C1 segment of cervical spinal cord (tissue), 14 donors: ENCODE data around the gene DCDC2C.

Experiments
- DNase-seq, 14 donors: peaks; one replicate each; lab custom pipeline; 2025; lab: John Stamatoyannopoulos, UW

DCDC2C gene

GRCh38 chr2:3672861-3673678 is 30.3 kb upstream of the DCDC2C start:
- DNase-seq: no peak

GRCh38 chr2:3674066-3674845 is 29.1 kb upstream of the DCDC2C start:
- no peak for DNase-seq

GRCh38 chr2:3675687-3676086 is 27.7 kb upstream of the DCDC2C start:
- no peak for DNase-seq

- no peak for DNase-seq
Measured at GRCh38 chr2:3677436-3677835, 25.9 kb upstream of the DCDC2C start.

DNA sequence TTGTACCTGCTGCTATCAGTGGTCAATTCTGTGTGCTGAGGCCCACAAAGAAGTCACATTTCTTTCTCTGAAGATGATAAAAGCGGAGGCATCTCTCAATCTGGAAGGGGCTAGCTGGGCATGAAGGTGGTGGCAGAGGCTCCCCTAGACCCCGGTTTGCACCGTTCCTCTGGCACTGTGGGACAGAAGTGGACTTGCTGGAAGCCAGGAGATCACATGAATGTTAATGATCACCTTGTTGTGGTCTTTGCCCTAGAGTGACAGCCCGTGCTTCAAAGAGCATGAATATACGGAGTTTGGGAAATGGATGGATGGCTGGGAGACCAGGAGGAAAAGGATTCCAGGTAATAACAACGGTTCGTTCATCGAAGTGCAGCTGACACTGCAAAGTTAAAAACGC is 25.2 kb upstream of the DCDC2C start:
- no peak for DNase-seq

DNA sequence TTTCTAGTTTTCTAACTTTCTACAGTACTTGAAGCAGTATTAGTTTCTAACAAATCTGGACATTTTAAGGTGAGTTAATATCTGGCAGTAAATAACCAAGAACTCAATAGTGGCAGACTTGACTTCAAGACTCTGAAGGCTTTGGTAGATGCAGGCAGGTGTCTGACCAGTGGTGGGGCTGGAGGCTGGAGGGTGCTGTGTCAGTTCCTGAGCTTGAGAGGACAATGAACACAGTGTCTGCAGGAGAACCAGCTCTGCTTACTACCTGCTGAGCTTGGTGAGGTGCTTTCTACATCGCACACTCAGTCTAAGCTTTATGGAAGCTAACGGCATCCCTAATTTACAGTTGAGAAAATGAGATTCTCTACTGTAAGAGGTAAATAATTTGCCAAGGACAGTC is 24.2 kb upstream of the DCDC2C start:
- no peak for DNase-seq

GRCh38 chr2:3679616-3680393 is 23.6 kb upstream of the DCDC2C start:
- DNase-seq: no peak

GRCh38 chr2:3680548-3681345 is 22.6 kb upstream of the DCDC2C start:
- DNase-seq: no peak

- no peak for DNase-seq
Measured at GRCh38 chr2:3681625-3682024, 21.8 kb upstream of the DCDC2C start.

DNA sequence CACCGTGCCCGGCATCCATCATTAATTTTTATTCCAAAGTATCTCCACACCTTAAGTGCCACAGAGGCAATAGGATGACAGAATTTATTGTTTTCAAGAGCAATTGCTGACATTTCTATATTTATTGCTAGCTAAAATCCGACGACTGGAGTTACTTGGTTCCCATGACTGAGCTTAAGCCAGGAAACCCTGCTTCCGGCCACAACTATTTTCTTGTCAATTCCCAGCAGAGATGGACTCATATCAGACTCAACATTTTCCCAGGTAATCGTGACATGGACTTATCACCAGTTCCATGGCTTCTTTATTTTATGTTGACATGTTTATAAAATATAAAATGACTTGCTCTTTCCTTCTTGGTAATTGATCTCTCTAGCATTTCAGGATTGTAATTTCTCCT is 20.6 kb upstream of the DCDC2C start:
- DNase-seq: no peak

DNA sequence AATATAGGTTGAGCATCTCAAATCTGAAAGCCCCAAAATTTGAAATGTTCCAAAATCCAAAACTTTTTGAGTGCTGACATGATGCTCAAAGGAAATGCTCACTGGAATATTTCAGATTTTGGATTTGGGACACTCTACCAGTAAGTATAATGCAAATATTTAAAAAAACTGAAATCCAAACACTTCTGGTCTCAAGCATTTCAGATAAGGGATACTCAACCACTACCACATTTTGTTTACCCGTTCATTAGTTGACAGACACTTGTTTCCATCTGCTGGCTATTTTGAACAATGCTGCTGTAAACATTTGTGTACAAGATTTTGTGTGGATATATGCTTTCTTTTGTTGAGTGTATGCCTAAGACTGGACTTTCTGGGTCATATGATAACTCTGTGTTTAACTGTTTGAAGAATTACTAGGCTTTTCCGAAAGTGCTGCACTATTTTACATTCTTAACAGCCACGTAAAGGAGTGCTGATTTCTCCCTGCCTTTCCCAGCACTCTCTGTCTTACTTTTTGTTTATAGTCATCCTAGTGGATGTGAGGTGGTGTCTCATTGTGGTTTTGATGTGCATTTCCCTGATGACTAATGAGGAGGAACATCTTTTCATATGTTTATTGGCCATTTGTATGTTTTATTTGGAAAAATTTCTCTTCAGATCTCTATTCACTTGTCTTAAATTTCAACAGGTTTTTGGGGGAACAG is 19.5 kb upstream of the DCDC2C start:
- no peak for DNase-seq

GRCh38 chr2:3689998-3690748 is 13.2 kb upstream of the DCDC2C start:
- DNase-seq: no peak

DNA sequence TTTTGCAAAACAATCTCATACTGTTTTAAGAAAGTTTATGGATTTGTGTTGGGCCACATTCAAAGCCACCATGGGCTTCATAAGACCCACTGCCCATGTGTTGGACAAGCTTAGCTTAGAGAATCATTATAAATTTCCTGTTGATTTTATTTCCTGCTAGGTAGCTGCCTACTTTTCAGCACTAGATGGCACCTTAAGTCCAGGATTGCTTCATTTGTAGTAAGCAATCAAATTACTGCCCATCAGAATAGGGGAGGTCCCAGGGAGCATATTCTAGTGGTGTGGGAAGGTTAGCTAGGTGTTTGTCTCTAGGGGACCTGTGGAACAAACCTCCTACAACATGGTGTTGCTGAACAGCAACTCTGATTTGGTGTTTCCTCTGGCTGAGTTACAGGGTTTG is 11.0 kb upstream of the DCDC2C start:
- no peak for DNase-seq

GRCh38 chr2:3696545-3696944 is 6.8 kb upstream of the DCDC2C start:
- no peak for DNase-seq

DNA sequence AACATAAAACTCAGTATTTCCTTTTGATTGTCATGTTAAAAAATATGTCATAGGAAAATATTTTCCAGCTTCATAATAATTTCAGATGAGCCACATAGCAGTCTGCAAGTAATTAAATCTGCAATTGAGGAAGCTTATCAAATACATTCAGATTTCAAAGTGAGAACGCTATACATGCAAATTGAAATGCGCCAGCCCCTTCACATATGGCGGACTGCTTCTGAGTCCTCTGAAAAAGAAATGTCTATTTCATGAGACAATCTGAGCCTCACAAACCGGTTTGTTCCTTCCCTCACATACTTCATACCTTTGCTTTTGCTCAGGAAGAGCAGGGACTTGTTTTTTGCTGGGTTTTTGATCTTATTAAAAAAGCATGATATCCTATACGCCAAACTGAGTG is 2.3 kb upstream of the DCDC2C start:
- DNase-seq: no peak

- no peak for DNase-seq
Measured at GRCh38 chr2:3703757-3704355, 481 bp downstream of the DCDC2C start.

DNA sequence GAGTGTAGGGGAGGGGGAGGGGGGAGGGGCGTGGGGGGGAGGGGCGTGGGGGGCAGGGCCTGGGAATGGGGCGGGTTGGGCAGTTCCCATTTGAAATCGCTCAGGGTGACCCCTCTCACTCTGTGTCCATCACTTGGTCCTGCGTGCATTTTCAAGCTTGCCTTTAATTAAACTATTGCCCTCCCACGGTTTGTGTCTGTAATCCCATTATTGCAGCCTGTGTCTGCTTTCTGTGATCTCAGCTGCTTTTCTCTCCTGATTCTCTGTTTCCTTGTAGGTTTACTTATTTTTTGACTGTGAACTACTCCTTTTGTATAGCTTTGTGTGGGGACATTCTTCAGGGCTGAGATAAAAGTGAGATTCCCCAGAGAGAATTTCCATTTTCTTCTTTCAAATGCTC is 1.3 kb downstream of the DCDC2C start:
- no peak for DNase-seq

- no peak for DNase-seq
Measured at GRCh38 chr2:3705782-3706181, 2.4 kb downstream of the DCDC2C start.

GRCh38 chr2:3706892-3707291 is 3.5 kb downstream of the DCDC2C start:
- no peak for DNase-seq

GRCh38 chr2:3708576-3708975 is 5.2 kb downstream of the DCDC2C start:
- no peak for DNase-seq
